ENCODE data around the gene CLIC4.
"Not testable (repeated sequence)": the region's sequence is repeated elsewhere in the genome, so short reads cannot be mapped to it uniquely, and the experiment has no call there.

The CLIC4 gene

DNA sequence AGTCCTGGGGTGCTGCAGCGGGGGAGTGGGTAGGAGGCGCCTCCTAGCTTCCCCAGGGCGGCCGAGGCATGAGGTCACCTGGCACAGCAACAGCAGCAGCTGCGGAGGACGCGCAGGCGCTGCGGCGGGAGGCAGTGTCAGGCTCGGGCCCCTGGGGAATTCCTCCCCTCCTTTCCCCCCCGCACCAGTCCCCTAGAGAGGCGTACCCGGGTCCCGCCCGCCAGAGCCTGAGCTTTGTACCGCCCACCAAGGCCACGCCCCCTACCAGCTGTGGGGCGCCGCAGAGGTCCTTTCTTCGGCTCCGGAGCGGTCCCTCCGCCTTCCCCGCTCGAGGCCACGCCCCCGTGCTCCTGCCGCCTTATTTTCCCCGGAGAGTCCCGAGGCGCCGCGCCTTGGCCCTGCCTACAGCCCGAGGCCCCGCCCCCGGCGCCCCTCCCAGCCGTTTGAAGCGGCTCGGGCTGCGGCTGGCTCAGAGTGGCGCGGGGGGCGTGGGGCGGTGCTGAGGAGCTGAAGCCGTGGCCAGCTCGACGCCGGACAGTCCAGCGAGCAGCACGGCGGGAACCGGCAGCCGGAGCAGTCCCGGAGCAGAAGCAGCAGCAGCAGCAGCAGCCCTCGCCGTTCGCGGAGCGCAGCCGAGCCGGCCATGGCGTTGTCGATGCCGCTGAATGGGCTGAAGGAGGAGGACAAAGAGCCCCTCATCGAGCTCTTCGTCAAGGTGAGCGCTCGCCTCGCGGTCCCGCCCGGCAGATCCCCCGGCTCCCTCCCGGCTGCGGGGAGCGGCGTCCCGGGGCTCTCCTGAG is at the start of gene CLIC4:
Gene CLIC4 (plus strand): TSS at position 537 of the 800 bp plus-strand sequence. CDS start 107 bp downstream, at position 644.
- TF ChIP-seq CTCF (IDR thresholded peaks at IDR 0.05; ENCODE audit: borderline replicate concordance, control extremely low read depth, extremely low read depth, insufficient read depth, missing control alignments): peak; percentile 68
- in situ Hi-C loops (cut with MboI; ENCODE audit: low sequenced_read_pairs, unreplicated experiment): no loop called here
- DNase-seq (ENCODE audit: low spot score): peak; percentile 96

GRCh38 chr1:24696041-24696755 is 49.0 kb upstream of the CLIC4 start:
- TF ChIP-seq CTCF (IDR thresholded peaks at IDR 0.05; ENCODE audit: borderline replicate concordance, control extremely low read depth, extremely low read depth, insufficient read depth, missing control alignments): no peak
- in situ Hi-C loops (cut with MboI; ENCODE audit: low sequenced_read_pairs, unreplicated experiment): no loop called here
- DNase-seq (ENCODE audit: low spot score): no peak

- no peak for DNase-seq (ENCODE audit: low spot score)
- in situ Hi-C loops (cut with MboI; ENCODE audit: low sequenced_read_pairs, unreplicated experiment): no loop called here
- no peak for TF ChIP-seq CTCF (IDR thresholded peaks at IDR 0.05; ENCODE audit: borderline replicate concordance, control extremely low read depth, extremely low read depth, insufficient read depth, missing control alignments)
These were observed 48.4 kb upstream of the CLIC4 start for GRCh38 chr1:24696756-24697330.

DNA sequence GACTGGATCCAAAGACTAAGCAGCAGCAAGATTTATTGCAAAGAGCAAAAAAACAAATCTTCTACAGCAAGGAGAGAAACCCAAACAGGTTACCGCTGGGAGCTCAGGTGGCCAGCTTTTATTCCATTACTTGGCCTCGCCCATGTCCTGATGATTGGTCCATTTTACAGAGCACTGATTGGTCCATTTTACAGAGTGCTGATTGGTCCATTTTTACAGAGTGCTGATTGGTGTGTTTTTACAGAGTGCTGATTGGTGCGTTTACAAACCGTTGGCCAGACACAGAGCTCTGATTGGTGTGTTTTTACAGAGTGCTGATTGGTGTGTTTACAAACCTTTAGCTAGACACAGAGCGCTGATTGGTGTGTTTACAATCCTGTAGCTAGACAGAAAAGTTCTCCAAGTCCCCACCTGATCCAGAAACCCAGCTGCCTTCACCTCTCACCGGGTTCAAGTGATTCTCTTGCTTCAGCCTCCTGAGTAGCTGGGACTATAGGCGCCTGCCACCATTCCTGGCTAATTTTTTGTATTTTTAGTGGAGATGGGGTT is 47.7 kb upstream of the CLIC4 start:
- in situ Hi-C loops (cut with MboI; ENCODE audit: low sequenced_read_pairs, unreplicated experiment): not testable (repeated sequence)

GRCh38 chr1:24698326-24698725 is 46.9 kb upstream of the CLIC4 start:
- DNase-seq (ENCODE audit: low spot score); in situ Hi-C loops (cut with MboI; ENCODE audit: low sequenced_read_pairs, unreplicated experiment): not testable (repeated sequence)

More for the DNA sequence above, 47.7 kb upstream of the CLIC4 start:
- DNase-seq (ENCODE audit: low spot score): not testable (repeated sequence)

GRCh38 chr1:24699628-24700027 is 45.6 kb upstream of the CLIC4 start:
- in situ Hi-C loops (cut with MboI; ENCODE audit: low sequenced_read_pairs, unreplicated experiment): no loop called here
- no peak for TF ChIP-seq CTCF (IDR thresholded peaks at IDR 0.05; ENCODE audit: borderline replicate concordance, control extremely low read depth, extremely low read depth, insufficient read depth, missing control alignments)
- DNase-seq (ENCODE audit: low spot score): no peak

GRCh38 chr1:24702511-24703293 is 42.5 kb upstream of the CLIC4 start:
- no peak for TF ChIP-seq CTCF (IDR thresholded peaks at IDR 0.05; ENCODE audit: borderline replicate concordance, control extremely low read depth, extremely low read depth, insufficient read depth, missing control alignments)
- DNase-seq (ENCODE audit: low spot score): no peak
- in situ Hi-C loops (cut with MboI; ENCODE audit: low sequenced_read_pairs, unreplicated experiment): no loop called here
